ENCODE measurements around the gene LCN6.

- TF ChIP-seq CTCF (IDR thresholded peaks at IDR 0.05; ENCODE audit: low read length) (no peak), EZH2phosphoT487 (IDR thresholded peaks at IDR 0.05; ENCODE audit: low read length) (no peak), EZH2 (optimal IDR thresholded peaks at IDR 0.05; ENCODE audit: low read depth, low read length) (no peak)
Observed at GRCh38 chr9:136773386-136774044, 25.2 kb upstream of the LCN6 start.
